Inflammatory macrophage treated with lipopolysaccharide for 1 hour (primary cell): ENCODE results near the gene XPO4.
"Not testable (repeated sequence)": the region's sequence is repeated elsewhere in the genome, so short reads cannot be mapped to it uniquely, and the experiment has no call there.

Experiments
- DNase-seq, 2 donors: peaks; one replicate each; pipeline ENCODE4 v3.0.0-alpha.2; 2020 to 2022

The XPO4 gene

GRCh38 chr13:20779405-20779804 is 123.1 kb downstream of the XPO4 start:
- DNase-seq: no peak

- DNase-seq: no peak
Observed at GRCh38 chr13:20778311-20778710, 124.2 kb downstream of the XPO4 start.

GRCh38 chr13:20776751-20777150 is 125.8 kb downstream of the XPO4 start:
- no peak for DNase-seq

GRCh38 chr13:20775961-20776360 is 126.6 kb downstream of the XPO4 start:
- DNase-seq: no peak

GRCh38 chr13:20774746-20775145 is 127.8 kb downstream of the XPO4 start:
- DNase-seq: no peak

GRCh38 chr13:20773194-20774080 is 129.1 kb downstream of the XPO4 start, which contains the start of gene EEF1AKMT1:
TSS of gene EEF1AKMT1 (minus strand) at chr13:20773961. CDS start at chr13:20757598, 16,363 bp downstream.
- DNase-seq: peak; percentile 90 to 97

GRCh38 chr13:20772401-20773131 is 130.0 kb downstream of the XPO4 start:
- no peak for DNase-seq

GRCh38 chr13:20769834-20770233 is 132.7 kb downstream of the XPO4 start:
- no peak for DNase-seq

GRCh38 chr13:20769091-20769490 is 133.5 kb downstream of the XPO4 start:
- DNase-seq: no peak

- no peak for DNase-seq
Observed at GRCh38 chr13:20767309-20767943, 135.1 kb downstream of the XPO4 start.

GRCh38 chr13:20760872-20761271 is 141.7 kb downstream of the XPO4 start:
- no peak for DNase-seq

- no peak for DNase-seq
Observed at GRCh38 chr13:20754009-20754408, 148.5 kb downstream of the XPO4 start.

- DNase-seq: peak in 1 of 2 donors; percentile 25
Observed at GRCh38 chr13:20749377-20749776, 153.2 kb downstream of the XPO4 start.

GRCh38 chr13:20743830-20744404 is 158.6 kb downstream of the XPO4 start:
- not testable (repeated sequence) for DNase-seq

GRCh38 chr13:20740021-20740420 is 162.5 kb downstream of the XPO4 start:
- DNase-seq: no peak

- DNase-seq: no peak
Observed at GRCh38 chr13:20738616-20739015, 163.9 kb downstream of the XPO4 start.

GRCh38 chr13:20729633-20730585 is 172.6 kb downstream of the XPO4 start:
- DNase-seq: no peak

- no peak for DNase-seq
Observed at GRCh38 chr13:20728579-20729311, 173.8 kb downstream of the XPO4 start.

GRCh38 chr13:20727856-20728255 is 174.7 kb downstream of the XPO4 start:
- peak in 1 of 2 donors; percentile 73 for DNase-seq
